KMS-11 (cell line): ENCODE results near the gene SLC6A17.

Source experiments
- H2AFZ ChIP-seq: fragments of 200-600 bp; sonication (generic); 2 replicates; pipeline ENCODE4 v1.6.1; 2016; ENCODE audit warnings: antibody characterized with exemption, mixed run types, low read depth
- H3K27ac ChIP-seq: fragments of 200-600 bp; sonication (generic); 2 replicates; pipeline ENCODE4 v1.6.1; 2016; ENCODE audit warnings: mild to moderate bottlenecking, mixed run types
- H3K27me3 ChIP-seq: fragments of 200-600 bp; sonication (generic); 2 replicates; pipeline ENCODE4 v1.6.1; 2017; ENCODE audit warnings: mild to moderate bottlenecking, low read depth, mixed run types, moderate library complexity; ENCODE audit not compliant: insufficient read depth
- H3K36me3 ChIP-seq: fragments of 200-600 bp; sonication (generic); 2 replicates; pipeline ENCODE4 v1.6.1; 2017; ENCODE audit warnings: mild to moderate bottlenecking, mixed run types; ENCODE audit not compliant: insufficient read depth
- H3K4me1 ChIP-seq: fragments of 200-600 bp; sonication (generic); 2 replicates; pipeline ENCODE4 v1.6.1; 2016; ENCODE audit warnings: mild to moderate bottlenecking, low read depth, mixed run types; ENCODE audit not compliant: poor library complexity, severe bottlenecking
- H3K4me2 ChIP-seq: fragments of 200-600 bp; sonication (generic); 2 replicates; pipeline ENCODE4 v1.7.0; 2016; ENCODE audit warnings: mild to moderate bottlenecking, mixed run types
- H3K4me3 ChIP-seq: fragments of 200-600 bp; sonication (generic); IDR thresholded peaks from 2 replicates; pipeline ENCODE4 v1.6.1; 2017; ENCODE audit warnings: low read depth, low read length, mixed read lengths; ENCODE audit not compliant: insufficient read depth
- H3K79me2 ChIP-seq: fragments of 200-600 bp; sonication (generic); 2 replicates; pipeline ENCODE4 v1.6.1; 2016; ENCODE audit warnings: low read depth, mixed run types; ENCODE audit not compliant: insufficient read depth
- H3K9ac ChIP-seq: fragments of 200-600 bp; sonication (generic); 2 replicates; pipeline ENCODE4 v1.6.1; 2016; ENCODE audit warnings: mild to moderate bottlenecking, mixed run types
- H4K20me1 ChIP-seq: fragments of 200-600 bp; sonication (generic); 2 replicates; pipeline ENCODE4 v1.6.1; 2016; ENCODE audit warnings: mild to moderate bottlenecking, mixed run types; ENCODE audit not compliant: insufficient read depth
- TF ChIP-seq, protein P1 (sequence below): fragments of 200-600 bp; sonication (generic); conservative IDR thresholded peaks from 2 replicates; pipeline ENCODE4 v1.6.1; 2017; ENCODE audit warnings: low read depth, mild to moderate bottlenecking, antibody characterized with exemption, low read length, moderate library complexity, mixed read lengths

Gene SLC6A17

DNA sequence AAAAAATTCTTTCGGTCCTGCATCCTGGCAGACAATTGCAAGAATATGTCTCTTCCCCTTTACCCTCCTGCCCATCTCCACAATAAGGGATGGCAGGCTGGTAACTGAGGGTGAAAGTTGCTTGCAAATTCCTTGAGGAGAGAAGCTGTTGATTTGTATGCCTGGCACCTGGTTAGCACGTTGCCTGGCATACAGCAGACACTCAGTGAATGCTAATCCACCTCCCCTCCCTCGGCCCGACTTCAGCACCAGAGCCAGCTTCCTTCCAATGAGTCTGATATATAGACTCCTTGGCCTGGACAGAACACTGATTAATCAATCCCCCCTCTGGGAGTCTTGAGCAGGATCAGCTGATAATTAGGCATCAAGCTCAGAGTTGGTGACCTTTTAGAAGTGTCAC, 99.0 kb downstream of the SLC6A17 start:
- Histone ChIP-seq H3K79me2 (no peaks in the 10 kb centered on the region), H3K4me1 (no peaks in the 10 kb centered on the region), H4K20me1 (no peaks in the 10 kb centered on the region), H2AFZ (no peak overlapping the region), H3K4me3 (no peak overlapping the region), H3K27ac (no peak overlapping the region), H3K27me3 (no peaks in the 10 kb centered on the region), H3K9ac (no peak overlapping the region), H3K36me3 (no peaks in the 10 kb centered on the region), H3K4me2 (no peak overlapping the region)
- TF ChIP-seq, protein P1, sequence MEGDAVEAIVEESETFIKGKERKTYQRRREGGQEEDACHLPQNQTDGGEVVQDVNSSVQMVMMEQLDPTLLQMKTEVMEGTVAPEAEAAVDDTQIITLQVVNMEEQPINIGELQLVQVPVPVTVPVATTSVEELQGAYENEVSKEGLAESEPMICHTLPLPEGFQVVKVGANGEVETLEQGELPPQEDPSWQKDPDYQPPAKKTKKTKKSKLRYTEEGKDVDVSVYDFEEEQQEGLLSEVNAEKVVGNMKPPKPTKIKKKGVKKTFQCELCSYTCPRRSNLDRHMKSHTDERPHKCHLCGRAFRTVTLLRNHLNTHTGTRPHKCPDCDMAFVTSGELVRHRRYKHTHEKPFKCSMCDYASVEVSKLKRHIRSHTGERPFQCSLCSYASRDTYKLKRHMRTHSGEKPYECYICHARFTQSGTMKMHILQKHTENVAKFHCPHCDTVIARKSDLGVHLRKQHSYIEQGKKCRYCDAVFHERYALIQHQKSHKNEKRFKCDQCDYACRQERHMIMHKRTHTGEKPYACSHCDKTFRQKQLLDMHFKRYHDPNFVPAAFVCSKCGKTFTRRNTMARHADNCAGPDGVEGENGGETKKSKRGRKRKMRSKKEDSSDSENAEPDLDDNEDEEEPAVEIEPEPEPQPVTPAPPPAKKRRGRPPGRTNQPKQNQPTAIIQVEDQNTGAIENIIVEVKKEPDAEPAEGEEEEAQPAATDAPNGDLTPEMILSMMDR, result no peak

DNA sequence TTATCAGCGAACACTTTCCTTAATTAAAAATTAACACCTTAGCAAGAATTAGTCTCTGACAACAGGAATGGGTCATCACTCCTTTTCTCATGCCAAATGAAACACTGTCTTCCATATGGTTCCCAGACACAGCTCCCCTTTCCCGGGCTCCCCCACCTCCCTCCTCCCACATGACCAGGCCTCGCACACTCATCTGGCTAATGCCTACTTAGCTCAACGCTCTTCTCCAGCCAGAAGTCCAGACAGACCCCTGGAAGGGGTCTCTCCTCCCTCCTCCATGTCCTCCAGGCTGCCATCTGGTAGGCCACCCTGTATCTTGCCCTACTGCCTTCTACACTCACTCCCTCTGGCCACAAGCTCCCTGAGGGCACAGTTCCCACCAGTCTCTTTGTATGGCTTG, 99.7 kb downstream of the SLC6A17 start:
- H3K4me2 ChIP-seq, result no peak overlapping the region
- H3K9ac ChIP-seq, result no peak overlapping the region
- no peaks in the 10 kb centered on the region for H3K36me3 ChIP-seq
- TF ChIP-seq, protein P1, result no peak
- H3K4me3 ChIP-seq, result no peak overlapping the region
- no peaks in the 10 kb centered on the region for H4K20me1 ChIP-seq
- H3K27ac ChIP-seq, result no peak overlapping the region
- no peaks in the 10 kb centered on the region for H3K27me3 ChIP-seq
- H3K79me2 ChIP-seq, result no peaks in the 10 kb centered on the region
- H2AFZ ChIP-seq, result no peak overlapping the region
- no peaks in the 10 kb centered on the region for H3K4me1 ChIP-seq

DNA sequence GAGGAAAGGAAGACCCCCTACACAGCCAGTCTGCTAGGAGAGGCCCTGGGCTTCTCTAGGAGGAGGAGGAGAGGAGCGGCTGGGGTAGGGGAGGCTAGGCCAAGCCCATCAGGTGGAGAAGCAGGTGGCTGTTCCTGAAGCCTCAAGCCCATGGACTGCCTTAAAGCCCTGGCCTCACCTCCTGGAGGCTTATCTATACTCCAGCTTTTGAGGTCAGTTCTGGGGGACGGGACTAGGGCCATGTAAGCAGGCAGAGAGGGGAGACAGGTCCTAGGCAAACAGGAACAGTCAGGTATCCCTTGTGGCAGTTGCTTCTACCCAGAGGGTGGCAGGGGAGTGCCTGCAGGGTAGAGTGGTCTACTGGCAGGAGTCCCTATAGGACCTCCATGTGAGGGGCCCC, 100.5 kb downstream of the SLC6A17 start:
- no peaks in the 10 kb centered on the region for H3K79me2 ChIP-seq
- no peak overlapping the region for H3K4me3 ChIP-seq
- no peak overlapping the region for H3K4me2 ChIP-seq
- no peak overlapping the region for H3K9ac ChIP-seq
- no peaks in the 10 kb centered on the region for H4K20me1 ChIP-seq
- TF ChIP-seq, protein P1, result no peak
- H3K36me3 ChIP-seq, result no peaks in the 10 kb centered on the region
- H3K4me1 ChIP-seq, result no peaks in the 10 kb centered on the region
- H3K27me3 ChIP-seq, result no peaks in the 10 kb centered on the region
- no peak overlapping the region for H2AFZ ChIP-seq
- no peak overlapping the region for H3K27ac ChIP-seq
